ENCODE data around the gene LENEP. TPM values are rescaled to one million over a fixed set of nuclear protein-coding genes. Genes with fewer than 3 reads are reported as not detected.

Gene LENEP, protein sequence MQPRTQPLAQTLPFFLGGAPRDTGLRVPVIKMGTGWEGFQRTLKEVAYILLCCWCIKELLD
- 1 to 10 TPM in 1 of 2 experiments, under 1 TPM in 1; 0.85 to 1.0 TPM for total RNA-seq

DNA sequence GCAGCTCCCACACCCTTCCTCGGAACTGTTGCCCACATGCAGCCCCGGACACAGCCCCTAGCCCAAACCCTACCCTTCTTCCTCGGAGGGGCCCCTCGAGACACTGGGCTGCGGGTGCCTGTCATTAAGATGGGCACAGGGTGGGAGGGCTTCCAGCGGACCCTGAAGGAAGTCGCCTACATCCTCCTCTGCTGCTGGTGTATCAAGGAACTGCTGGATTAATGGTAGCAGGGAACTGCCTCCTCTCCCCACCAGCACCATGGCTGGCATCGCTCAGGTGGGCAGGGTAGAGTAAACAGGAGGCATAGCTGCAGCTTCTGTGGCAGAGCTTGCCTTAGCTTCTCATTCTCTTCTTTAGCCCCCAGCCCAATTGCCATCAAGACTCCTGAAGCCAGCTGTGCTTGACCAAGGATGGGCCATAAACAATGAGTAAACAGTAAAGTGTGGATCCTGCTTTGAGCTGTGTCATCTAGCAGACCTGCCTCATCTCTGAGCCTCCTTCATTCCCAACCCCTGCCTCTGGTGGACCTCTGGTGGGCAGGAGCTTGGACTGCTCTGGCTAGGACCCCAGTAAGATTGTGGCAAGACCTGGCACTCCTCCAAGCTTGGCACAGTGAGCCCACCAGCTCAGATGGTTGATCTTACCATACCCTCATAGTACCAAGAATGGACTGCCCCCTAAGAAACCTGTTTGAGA, at the start of gene LENEP:
TSS of gene LENEP (plus strand) at position 15 of the 697 bp plus-strand sequence. CDS start at position 37, 22 bp downstream.
- DNase-seq: no peak

DNA sequence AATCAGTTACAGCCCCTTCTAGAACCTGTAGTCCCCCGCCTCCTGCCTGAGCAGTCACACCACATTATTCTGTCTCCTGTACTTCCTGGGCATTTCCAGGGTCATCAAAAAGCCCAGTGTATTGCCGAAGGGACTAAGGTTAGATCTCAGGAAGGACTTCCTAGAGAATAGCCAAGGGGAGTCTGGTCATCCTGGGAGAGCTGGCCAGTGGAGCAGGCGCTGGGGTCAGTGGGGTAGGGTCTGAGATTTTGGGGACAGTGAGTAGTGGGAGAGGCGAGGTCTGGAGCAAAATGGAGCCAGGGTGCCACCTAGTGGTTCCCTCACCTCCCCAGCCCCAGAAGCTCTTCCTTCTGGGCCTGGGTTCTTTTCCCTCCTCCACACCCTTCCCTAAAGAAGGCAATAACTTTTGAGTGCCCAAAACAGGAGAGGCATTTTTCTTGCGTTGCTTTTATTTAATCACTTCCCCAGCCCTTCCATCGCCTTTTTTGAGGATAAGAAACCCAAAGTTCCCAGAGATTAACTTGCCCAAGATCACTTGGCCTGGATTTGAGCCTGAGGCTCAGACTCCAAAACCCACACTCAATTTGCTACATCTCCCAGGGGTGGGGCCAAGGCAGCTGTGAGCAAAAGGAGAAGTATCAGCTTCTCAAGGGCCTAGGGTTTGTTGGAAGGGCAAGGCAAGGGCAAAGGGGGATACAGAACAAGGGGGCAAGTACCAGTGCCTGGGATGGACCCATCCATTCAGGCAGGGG, 49.6 kb upstream of the LENEP start:
- H3K4me1 Mint-ChIP-seq: peaks cover 57% of the 10 kb centered on the region
- DNase-seq: peak; percentile 43
- peaks cover 26% of the 10 kb centered on the region for H3K36me3 Mint-ChIP-seq (ENCODE audit: low read depth)
- POLR2A ChIA-PET: interaction anchor here (0.6 to 1.6 kb wide), 3 partner anchors 12 to 229 kb away, joined by 3 to 7 read pairs (median 4); partner anchors contain the start of gene PBXIP1
- no peaks in the 10 kb centered on the region for H3K9me3 Mint-ChIP-seq
- no peaks in the 10 kb centered on the region for H3K27me3 Mint-ChIP-seq
- CTCF ChIA-PET: interaction anchor here (0.5 to 2.0 kb wide), 15 partner anchors 63 to 647 kb away, joined by 3 to 8 read pairs (median 3); partner anchors contain the start of genes CHRNB2 and KRTCAP2
- H3K27ac Mint-ChIP-seq: peak overlapping the region; percentile 88
- no peak overlapping the region for H3K4me3 Mint-ChIP-seq

More for the DNA sequence above, at the start of gene LENEP:
- Mint-ChIP-seq H3K4me3 (no peak within 1 kb of the TSS), H3K36me3 (ENCODE audit: low read depth) (peaks cover 11% of the 10 kb centered on the region), H3K9me3 (no peaks in the 10 kb centered on the region), H3K4me1 (peaks cover 24% of the 10 kb centered on the region), H3K27me3 (no peaks in the 10 kb centered on the region), H3K27ac (peak within 1 kb of the TSS; percentile 66)
- ChIA-PET POLR2A (interaction anchor here (1.2 kb wide), 1 partner anchor 20 kb away, joined by 6 read pairs; the partner anchor contains the start of gene CKS1B), CTCF (interaction anchor here (0.7 to 13.0 kb wide), 9 partner anchors 9 to 434 kb away, joined by 3 to 184 read pairs (median 3); partner anchors contain the start of genes ADAM15, FLAD1 and PYGO2)

DNA sequence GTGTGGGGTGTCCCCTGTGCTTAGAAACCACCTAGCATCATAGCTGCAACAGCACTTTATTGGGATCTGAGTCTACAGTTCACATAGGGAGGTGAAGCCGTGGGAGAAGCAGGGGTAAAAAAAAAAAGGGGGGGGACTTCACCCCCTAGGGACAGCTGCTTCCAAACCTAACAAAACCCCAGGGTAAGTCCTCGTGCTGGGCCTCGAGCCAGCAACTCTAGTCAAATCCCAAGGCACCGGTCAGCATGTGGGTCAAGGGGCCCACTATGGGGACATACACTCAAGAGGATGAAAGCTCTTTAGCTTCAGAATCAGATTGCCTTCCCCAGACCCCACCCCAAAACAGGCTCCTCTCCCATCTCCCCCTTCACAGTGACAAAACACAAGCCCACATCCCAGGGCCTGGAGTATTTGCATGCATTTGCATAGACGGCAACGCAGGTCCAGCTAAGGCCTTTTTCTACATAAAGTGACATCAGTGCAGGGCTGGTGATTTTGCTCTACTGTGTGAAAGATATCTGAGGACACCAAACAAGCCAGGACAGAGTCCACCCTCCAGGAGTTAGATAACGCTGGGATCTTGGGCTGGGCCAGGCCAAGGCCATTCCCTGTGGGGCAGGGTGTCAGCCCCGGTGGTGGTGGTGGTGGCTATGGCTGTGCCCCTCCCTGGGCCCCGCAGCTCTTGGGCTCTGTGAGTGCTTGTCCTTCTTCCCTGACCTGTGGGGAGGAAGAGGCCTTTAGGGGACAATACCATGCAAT, 48.8 kb upstream of the LENEP start:
- DNase-seq: no peak
- Mint-ChIP-seq H3K4me1 (peaks cover 56% of the 10 kb centered on the region), H3K4me3 (no peak overlapping the region), H3K27me3 (no peaks in the 10 kb centered on the region), H3K27ac (peak overlapping the region; percentile 38), H3K36me3 (ENCODE audit: low read depth) (peaks cover 28% of the 10 kb centered on the region), H3K9me3 (no peaks in the 10 kb centered on the region)
- ChIA-PET POLR2A (interaction anchor here (1.6 kb wide), 1 partner anchor 11 kb away, joined by 7 read pairs; the partner anchor contains the start of gene PBXIP1), CTCF (interaction anchor here (0.5 to 2.0 kb wide), 16 partner anchors 62 to 648 kb away, joined by 3 to 8 read pairs (median 3); partner anchors contain the start of genes CHRNB2 and KRTCAP2)

DNA sequence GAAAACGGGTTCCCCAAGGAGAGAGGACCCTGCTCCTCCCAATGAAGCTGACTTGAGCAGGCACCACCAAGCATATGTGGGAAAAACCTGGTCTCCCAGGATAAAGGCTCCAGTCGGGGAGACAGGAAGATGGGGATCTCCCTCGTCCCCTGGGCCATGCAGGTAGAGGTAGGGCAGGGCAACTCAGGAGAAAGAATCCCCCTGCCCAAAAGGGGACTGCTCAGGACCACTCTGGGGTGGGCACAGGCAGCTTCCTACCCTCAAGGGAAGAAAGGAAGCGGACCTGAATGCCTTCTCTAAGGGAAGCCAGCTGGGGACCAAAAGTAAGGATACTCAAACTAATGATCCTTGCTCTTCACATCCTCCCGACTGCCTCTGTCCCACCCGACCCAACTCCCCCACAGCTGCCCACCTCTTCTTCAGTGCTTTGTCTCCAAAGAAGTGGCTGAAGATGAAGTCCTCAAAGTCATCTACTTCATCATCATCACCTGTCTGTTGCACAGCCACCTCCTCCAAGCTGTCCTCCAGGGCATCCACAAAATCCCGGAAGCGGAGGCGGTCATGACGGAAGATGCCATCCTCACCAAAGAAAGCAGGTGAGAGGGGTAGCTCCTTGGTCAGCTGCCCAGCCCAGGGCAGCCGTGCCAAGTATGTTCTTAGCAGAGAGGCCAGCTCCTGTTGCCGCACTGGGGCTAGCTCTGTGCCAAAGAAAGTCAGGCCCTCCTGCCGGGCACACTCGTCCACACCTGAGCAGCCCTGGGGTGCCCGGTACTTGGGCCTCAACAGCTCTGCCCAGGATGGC, 48.0 kb upstream of the LENEP start:
- ChIA-PET CTCF (interaction anchor here (1.0 to 2.0 kb wide), 7 partner anchors 8 to 385 kb away, joined by 3 to 6 read pairs (median 3); partner anchors contain the start of gene PMVK), POLR2A (interaction anchor here (0.5 kb wide), 1 partner anchor 38 kb away, joined by 3 read pairs; no protein-coding TSS in a partner anchor)
- no peak overlapping the region for H3K4me3 Mint-ChIP-seq
- peaks cover 28% of the 10 kb centered on the region for H3K36me3 Mint-ChIP-seq (ENCODE audit: low read depth)
- no peak overlapping the region for H3K27ac Mint-ChIP-seq
- H3K4me1 Mint-ChIP-seq: peaks cover 52% of the 10 kb centered on the region
- H3K9me3 Mint-ChIP-seq: no peaks in the 10 kb centered on the region
- DNase-seq: no peak
- no peaks in the 10 kb centered on the region for H3K27me3 Mint-ChIP-seq

DNA sequence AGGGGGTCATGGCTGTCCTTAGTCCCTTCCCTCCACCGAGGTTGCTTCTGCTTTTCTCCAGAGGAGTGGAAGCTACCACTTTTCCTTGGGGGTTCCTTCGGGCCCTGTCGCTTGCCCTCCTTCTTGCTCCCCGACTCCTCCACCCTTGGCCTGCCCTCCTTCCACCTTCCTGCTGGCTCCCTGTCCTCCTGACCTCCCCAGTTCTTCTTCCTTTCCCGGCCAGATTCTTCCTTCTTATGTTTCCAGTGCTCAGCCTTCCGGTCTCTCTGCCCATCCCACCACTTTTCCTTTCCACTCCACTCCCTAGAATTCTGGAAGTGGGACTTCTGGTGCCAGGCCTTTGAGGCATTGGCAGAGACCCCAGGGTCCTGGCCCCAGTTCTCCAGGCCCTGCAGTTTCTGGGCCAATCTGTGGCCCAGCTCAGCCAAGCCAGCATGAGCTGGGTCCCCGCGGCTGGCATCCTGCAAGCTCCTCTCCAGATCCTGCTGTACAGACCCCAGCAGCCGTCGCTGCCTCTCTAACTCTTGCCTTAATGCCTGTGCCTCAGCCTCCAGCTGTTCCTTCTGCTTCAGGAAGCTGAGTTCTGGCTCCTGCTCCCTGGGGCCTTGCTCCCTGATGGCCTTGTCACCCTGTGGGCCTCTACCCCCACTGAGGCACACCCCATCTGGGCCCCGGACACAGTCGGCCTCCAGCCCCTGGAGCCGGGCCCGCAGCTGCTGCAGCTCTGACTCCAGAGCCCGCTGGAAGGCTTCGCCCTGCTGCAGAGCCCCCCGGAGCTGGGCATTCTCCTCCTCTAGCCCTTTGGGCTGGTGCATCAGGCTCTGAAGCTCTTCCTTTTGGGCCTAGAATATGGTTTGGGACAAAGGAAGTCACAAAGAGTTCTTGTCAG, 47.2 kb upstream of the LENEP start:
- no peaks in the 10 kb centered on the region for H3K9me3 Mint-ChIP-seq
- no peaks in the 10 kb centered on the region for H3K27me3 Mint-ChIP-seq
- H3K4me3 Mint-ChIP-seq: no peak overlapping the region
- peak overlapping the region; percentile 41 for H3K27ac Mint-ChIP-seq
- peaks cover 52% of the 10 kb centered on the region for H3K4me1 Mint-ChIP-seq
- CTCF ChIA-PET: interaction anchor here (0.5 to 1.4 kb wide), 4 partner anchors 9 to 332 kb away, joined by 3 to 6 read pairs (median 3); partner anchors contain the start of gene PMVK
- no peak for DNase-seq
- POLR2A ChIA-PET: interaction anchor here (0.5 kb wide), 1 partner anchor 39 kb away, joined by 3 read pairs; no protein-coding TSS in a partner anchor
- H3K36me3 Mint-ChIP-seq (ENCODE audit: low read depth): peaks cover 34% of the 10 kb centered on the region

DNA sequence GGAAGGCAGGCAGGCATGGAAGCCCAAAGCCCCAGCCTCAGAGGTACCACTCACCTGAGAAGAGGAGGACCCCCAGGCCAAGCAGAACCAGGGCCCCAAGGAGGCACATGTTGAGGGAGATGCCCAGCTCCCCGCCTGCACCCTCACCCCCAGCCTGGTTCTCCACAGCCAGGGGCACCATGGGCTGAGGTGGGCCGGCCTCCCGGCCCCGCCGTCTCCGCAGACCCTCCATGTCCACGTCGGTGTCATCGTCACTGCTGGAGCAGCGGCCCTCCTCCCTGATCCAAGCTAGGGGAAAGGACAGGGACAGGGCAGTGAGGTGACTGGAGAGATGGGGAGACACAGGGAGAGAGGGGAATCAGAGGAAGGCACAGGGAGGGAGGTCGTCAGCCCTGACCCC, 45.3 kb upstream of the LENEP start:
- no peaks in the 10 kb centered on the region for H3K9me3 Mint-ChIP-seq
- no peak for DNase-seq
- ChIA-PET CTCF (interaction anchor here (0.7 to 1.5 kb wide), 3 partner anchors 11 to 96 kb away, joined by 3 to 4 read pairs (median 3); partner anchors contain the start of genes PMVK and PYGO2), POLR2A (no interaction called here)
- H3K27me3 Mint-ChIP-seq: no peaks in the 10 kb centered on the region
- no peak overlapping the region for H3K4me3 Mint-ChIP-seq
- peaks cover 42% of the 10 kb centered on the region for H3K36me3 Mint-ChIP-seq (ENCODE audit: low read depth)
- peaks cover 52% of the 10 kb centered on the region for H3K4me1 Mint-ChIP-seq
- H3K27ac Mint-ChIP-seq: no peak overlapping the region

DNA sequence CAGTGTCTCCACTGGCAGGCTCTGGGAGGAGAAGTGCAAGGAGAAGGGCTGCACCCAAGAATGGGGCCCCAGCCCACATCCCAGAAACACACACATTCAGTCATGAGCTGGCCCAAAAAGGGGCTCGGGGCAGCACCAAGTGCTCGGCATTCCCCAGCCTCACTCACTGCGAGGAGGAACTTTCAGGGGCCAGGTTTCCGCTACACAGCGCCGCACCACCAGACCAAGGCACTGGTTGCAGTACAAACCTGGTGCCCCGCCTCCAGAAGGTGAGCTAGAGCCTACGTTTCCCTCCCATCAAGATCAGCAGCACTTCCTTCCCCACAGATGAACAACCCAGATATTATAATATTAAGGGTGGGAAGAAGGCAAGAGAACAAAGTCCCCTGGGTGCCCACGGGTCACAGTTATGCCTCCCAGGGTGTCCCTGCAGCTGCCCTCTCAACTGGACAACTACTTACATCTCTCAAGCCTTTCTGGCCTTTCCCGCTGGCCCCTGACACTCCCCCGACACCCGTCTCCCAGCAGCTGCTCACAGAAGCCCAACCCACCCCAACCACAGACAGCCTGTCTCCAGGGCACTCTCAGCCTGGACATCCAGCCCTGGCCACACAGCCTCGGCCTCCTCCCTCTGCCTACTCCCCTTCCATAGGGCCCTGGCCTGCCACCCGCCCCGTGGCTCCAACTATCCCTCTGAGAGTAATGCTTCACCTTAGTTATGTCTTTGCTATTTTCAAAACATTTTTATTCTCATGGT, 41.3 kb upstream of the LENEP start:
- peak; percentile 71 for DNase-seq
- CTCF ChIA-PET: interaction anchor here (0.6 to 3.5 kb wide), 9 partner anchors 10 to 458 kb away, joined by 3 to 11 read pairs (median 5); partner anchors contain the start of gene PYGO2
- Mint-ChIP-seq H3K27ac (peak overlapping the region; percentile 96), H3K4me3 (peak overlapping the region; percentile 72), H3K27me3 (no peaks in the 10 kb centered on the region), H3K36me3 (ENCODE audit: low read depth) (peaks cover 48% of the 10 kb centered on the region), H3K4me1 (peaks cover 75% of the 10 kb centered on the region), H3K9me3 (no peaks in the 10 kb centered on the region)
- POLR2A ChIA-PET: interaction anchor here (1.1 kb wide), 1 partner anchor 31 kb away, joined by 3 read pairs; the partner anchor contains the start of gene FLAD1

DNA sequence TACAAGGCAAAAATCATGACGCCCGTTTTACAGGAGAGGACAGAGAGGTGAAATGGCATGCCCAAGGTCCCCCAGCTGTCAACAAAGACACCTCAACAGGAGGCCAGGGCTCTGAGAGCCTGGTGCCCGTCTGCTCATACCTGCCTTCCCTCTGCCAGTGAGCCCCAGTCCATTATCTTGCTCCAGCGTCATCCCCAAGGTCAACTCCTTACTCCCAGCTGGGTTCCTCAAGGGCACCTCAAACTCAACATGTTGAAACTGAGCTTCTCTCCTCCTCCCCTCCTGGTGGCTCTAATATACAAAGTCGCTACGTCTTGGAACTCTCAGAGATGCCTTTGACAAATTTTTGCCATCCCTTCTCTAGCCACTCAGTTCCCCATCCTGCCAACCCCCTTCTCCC, 40.7 kb upstream of the LENEP start:
- peaks cover 46% of the 10 kb centered on the region for H3K36me3 Mint-ChIP-seq (ENCODE audit: low read depth)
- ChIA-PET POLR2A (interaction anchor here (1.1 kb wide), 1 partner anchor 30 kb away, joined by 3 read pairs; the partner anchor contains the start of gene FLAD1), CTCF (interaction anchor here (0.6 to 3.5 kb wide), 9 partner anchors 9 to 458 kb away, joined by 3 to 11 read pairs (median 5); partner anchors contain the start of gene PYGO2)
- no peak for DNase-seq
- no peaks in the 10 kb centered on the region for H3K27me3 Mint-ChIP-seq
- H3K4me3 Mint-ChIP-seq: peak overlapping the region; percentile 72
- peak overlapping the region; percentile 96 for H3K27ac Mint-ChIP-seq
- no peaks in the 10 kb centered on the region for H3K9me3 Mint-ChIP-seq
- H3K4me1 Mint-ChIP-seq: peaks cover 81% of the 10 kb centered on the region

DNA sequence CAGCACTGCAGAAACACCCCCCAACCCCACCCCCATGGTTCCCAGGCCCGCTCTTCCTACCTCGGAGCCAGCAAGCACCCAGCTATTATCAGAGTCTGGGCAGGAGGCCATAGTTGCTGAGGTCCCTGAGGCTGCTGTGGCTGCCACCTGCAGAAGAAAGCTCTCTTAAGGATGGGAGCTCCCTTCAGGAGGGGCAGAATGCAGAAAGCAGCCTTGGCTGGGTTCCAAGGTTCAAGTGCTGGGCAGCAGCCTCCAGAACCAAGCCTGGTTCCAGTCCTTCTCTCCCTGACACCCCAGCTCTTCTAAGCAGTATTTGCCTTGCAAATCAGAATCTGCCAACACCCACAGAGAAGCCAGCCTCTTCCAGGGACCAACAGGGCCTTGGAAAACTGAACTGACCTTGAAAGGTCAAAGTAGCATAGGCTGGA, 39.8 kb upstream of the LENEP start:
- no peak for DNase-seq

More for the DNA sequence above, 39.8 kb upstream of the LENEP start:
- Mint-ChIP-seq H3K27me3 (no peaks in the 10 kb centered on the region), H3K27ac (peak overlapping the region; percentile 96), H3K4me1 (peaks cover 87% of the 10 kb centered on the region), H3K4me3 (peak overlapping the region; percentile 96), H3K36me3 (ENCODE audit: low read depth) (peaks cover 44% of the 10 kb centered on the region), H3K9me3 (no peaks in the 10 kb centered on the region)
- POLR2A ChIA-PET: no interaction called here
- CTCF ChIA-PET: interaction anchor here (0.9 to 3.5 kb wide), 4 partner anchors 8 to 46 kb away, joined by 3 to 11 read pairs (median 6); partner anchors contain the start of genes FLAD1 and PYGO2
